ENCODE measurements around the gene ITGAD.

The ITGAD gene

GRCh38 chr16:31423801-31424200 is 30.7 kb downstream of the ITGAD start:
- TF ChIP-seq SUZ12 (IDR thresholded peaks at IDR 0.05; ENCODE audit: extremely low read depth, insufficient read depth, insufficient read length) (no peak), YY1 (IDR thresholded peaks at IDR 0.05; ENCODE audit: insufficient read depth, insufficient read length) (no peak), ZNF274 (IDR thresholded peaks at IDR 0.05; ENCODE audit: low read depth, low read length) (no peak)
- DNase-seq (ENCODE audit: low read depth, low spot score), result no peak
- H3K36me3 ChIP-seq (ENCODE audit: insufficient read depth, insufficient read length, low read length), result no peaks in the 10 kb centered on the region

GRCh38 chr16:31427441-31428278 is 34.5 kb downstream of the ITGAD start:
- no peaks in the 10 kb centered on the region for H3K36me3 ChIP-seq (ENCODE audit: insufficient read depth, insufficient read length, low read length)
- H3K9me3 ChIP-seq (ENCODE audit: insufficient read depth, low read length), result no peaks in the 10 kb centered on the region
- peak; percentile 18 for DNase-seq (ENCODE audit: low read depth, low spot score)
- H3K27me3 ChIP-seq (ENCODE audit: insufficient read depth, insufficient read length), result no peaks in the 10 kb centered on the region
- H3K4me3 ChIP-seq (ENCODE audit: insufficient read length, low read depth), result no peak overlapping the region
- no peak for TF ChIP-seq YY1 (IDR thresholded peaks at IDR 0.05; ENCODE audit: insufficient read depth, insufficient read length)
- TF ChIP-seq SUZ12 (IDR thresholded peaks at IDR 0.05; ENCODE audit: extremely low read depth, insufficient read depth, insufficient read length), result no peak
- TF ChIP-seq ZNF274 (IDR thresholded peaks at IDR 0.05; ENCODE audit: low read depth, low read length), result no peak
- H3K4me1 ChIP-seq (ENCODE audit: insufficient read depth, insufficient read length), result no peaks in the 10 kb centered on the region
- H3K9ac ChIP-seq (ENCODE audit: insufficient read length, low read depth), result no peak overlapping the region

More at GRCh38 chr16:31423801-31424200, 30.7 kb downstream of the ITGAD start:
- Histone ChIP-seq H3K9ac (ENCODE audit: insufficient read length, low read depth) (no peak overlapping the region), H3K4me3 (ENCODE audit: insufficient read length, low read depth) (no peak overlapping the region), H3K27me3 (ENCODE audit: insufficient read depth, insufficient read length) (no peaks in the 10 kb centered on the region), H3K9me3 (ENCODE audit: insufficient read depth, low read length) (peaks cover 5% of the 10 kb centered on the region; the same call in 1 of the 2 replicates), H3K4me1 (ENCODE audit: insufficient read depth, insufficient read length) (no peaks in the 10 kb centered on the region)

GRCh38 chr16:31428279-31428597 is 35.1 kb downstream of the ITGAD start, which contains the start of gene COX6A2:
TSS of gene COX6A2 (minus strand) at chr16:31428360. CDS start at chr16:31428325, 35 bp downstream.
- H3K4me3 ChIP-seq (ENCODE audit: insufficient read length, low read depth), result no peak within 1 kb of the TSS
- TF ChIP-seq YY1 (IDR thresholded peaks at IDR 0.05; ENCODE audit: insufficient read depth, insufficient read length), result no peak
- TF ChIP-seq ZNF274 (IDR thresholded peaks at IDR 0.05; ENCODE audit: low read depth, low read length), result no peak
- no peak for TF ChIP-seq SUZ12 (IDR thresholded peaks at IDR 0.05; ENCODE audit: extremely low read depth, insufficient read depth, insufficient read length)
- no peaks in the 10 kb centered on the region for H3K36me3 ChIP-seq (ENCODE audit: insufficient read depth, insufficient read length, low read length)
- no peak for DNase-seq (ENCODE audit: low read depth, low spot score)
- no peak within 1 kb of the TSS for H3K9ac ChIP-seq (ENCODE audit: insufficient read length, low read depth)
- no peaks in the 10 kb centered on the region for H3K4me1 ChIP-seq (ENCODE audit: insufficient read depth, insufficient read length)
- H3K27me3 ChIP-seq (ENCODE audit: insufficient read depth, insufficient read length), result no peaks in the 10 kb centered on the region
- H3K9me3 ChIP-seq (ENCODE audit: insufficient read depth, low read length), result no peaks in the 10 kb centered on the region

- TF ChIP-seq SUZ12 (IDR thresholded peaks at IDR 0.05; ENCODE audit: extremely low read depth, insufficient read depth, insufficient read length) (no peak), YY1 (IDR thresholded peaks at IDR 0.05; ENCODE audit: insufficient read depth, insufficient read length) (no peak), ZNF274 (IDR thresholded peaks at IDR 0.05; ENCODE audit: low read depth, low read length) (no peak)
- Histone ChIP-seq H3K4me3 (ENCODE audit: insufficient read length, low read depth) (no peak overlapping the region), H3K4me1 (ENCODE audit: insufficient read depth, insufficient read length) (no peaks in the 10 kb centered on the region), H3K9me3 (ENCODE audit: insufficient read depth, low read length) (no peaks in the 10 kb centered on the region), H3K9ac (ENCODE audit: insufficient read length, low read depth) (no peak overlapping the region), H3K36me3 (ENCODE audit: insufficient read depth, insufficient read length, low read length) (no peaks in the 10 kb centered on the region), H3K27me3 (ENCODE audit: insufficient read depth, insufficient read length) (no peaks in the 10 kb centered on the region)
- no peak for DNase-seq (ENCODE audit: low read depth, low spot score)
These were observed 35.6 kb downstream of the ITGAD start for GRCh38 chr16:31428638-31429247.

- DNase-seq (ENCODE audit: low read depth, low spot score), result no peak
- Histone ChIP-seq H3K9me3 (ENCODE audit: insufficient read depth, low read length) (no peaks in the 10 kb centered on the region), H3K27me3 (ENCODE audit: insufficient read depth, insufficient read length) (no peaks in the 10 kb centered on the region), H3K9ac (ENCODE audit: insufficient read length, low read depth) (no peak overlapping the region), H3K36me3 (ENCODE audit: insufficient read depth, insufficient read length, low read length) (no peaks in the 10 kb centered on the region), H3K4me3 (ENCODE audit: insufficient read length, low read depth) (no peak overlapping the region), H3K4me1 (ENCODE audit: insufficient read depth, insufficient read length) (no peaks in the 10 kb centered on the region)
- TF ChIP-seq ZNF274 (IDR thresholded peaks at IDR 0.05; ENCODE audit: low read depth, low read length), result no peak
- TF ChIP-seq SUZ12 (IDR thresholded peaks at IDR 0.05; ENCODE audit: extremely low read depth, insufficient read depth, insufficient read length), result no peak
- no peak for TF ChIP-seq YY1 (IDR thresholded peaks at IDR 0.05; ENCODE audit: insufficient read depth, insufficient read length)
These were observed 36.2 kb downstream of the ITGAD start for GRCh38 chr16:31429314-31429713.

- Histone ChIP-seq H3K27me3 (ENCODE audit: insufficient read depth, insufficient read length) (no peaks in the 10 kb centered on the region), H3K36me3 (ENCODE audit: insufficient read depth, insufficient read length, low read length) (no peaks in the 10 kb centered on the region), H3K9ac (ENCODE audit: insufficient read length, low read depth) (no peak overlapping the region), H3K4me1 (ENCODE audit: insufficient read depth, insufficient read length) (no peaks in the 10 kb centered on the region), H3K4me3 (ENCODE audit: insufficient read length, low read depth) (no peak overlapping the region), H3K9me3 (ENCODE audit: insufficient read depth, low read length) (no peaks in the 10 kb centered on the region)
- DNase-seq (ENCODE audit: low read depth, low spot score), result no peak
- TF ChIP-seq SUZ12 (IDR thresholded peaks at IDR 0.05; ENCODE audit: extremely low read depth, insufficient read depth, insufficient read length) (no peak), ZNF274 (IDR thresholded peaks at IDR 0.05; ENCODE audit: low read depth, low read length) (no peak), YY1 (IDR thresholded peaks at IDR 0.05; ENCODE audit: insufficient read depth, insufficient read length) (no peak)
These were observed 36.7 kb downstream of the ITGAD start for GRCh38 chr16:31429796-31430195.

- H3K4me3 ChIP-seq (ENCODE audit: insufficient read length, low read depth), result no peak overlapping the region
- no peaks in the 10 kb centered on the region for H3K27me3 ChIP-seq (ENCODE audit: insufficient read depth, insufficient read length)
- no peak overlapping the region for H3K9ac ChIP-seq (ENCODE audit: insufficient read length, low read depth)
- no peaks in the 10 kb centered on the region for H3K4me1 ChIP-seq (ENCODE audit: insufficient read depth, insufficient read length)
- H3K36me3 ChIP-seq (ENCODE audit: insufficient read depth, insufficient read length, low read length), result no peaks in the 10 kb centered on the region
- DNase-seq (ENCODE audit: low read depth, low spot score), result no peak
- TF ChIP-seq SUZ12 (IDR thresholded peaks at IDR 0.05; ENCODE audit: extremely low read depth, insufficient read depth, insufficient read length) (no peak), ZNF274 (IDR thresholded peaks at IDR 0.05; ENCODE audit: low read depth, low read length) (no peak), YY1 (IDR thresholded peaks at IDR 0.05; ENCODE audit: insufficient read depth, insufficient read length) (no peak)
- no peaks in the 10 kb centered on the region for H3K9me3 ChIP-seq (ENCODE audit: insufficient read depth, low read length)
These were observed 37.4 kb downstream of the ITGAD start for GRCh38 chr16:31430380-31431052.

Measured in NT2/D1 (cell line).